ENCODE results near the gene ZNF138. TPM values are rescaled to one million over a fixed set of nuclear protein-coding genes. Genes with fewer than 3 reads are reported as not detected.

The ZNF138 gene
- polyA plus RNA-seq, 1 donor: 10.4 TPM

DNA sequence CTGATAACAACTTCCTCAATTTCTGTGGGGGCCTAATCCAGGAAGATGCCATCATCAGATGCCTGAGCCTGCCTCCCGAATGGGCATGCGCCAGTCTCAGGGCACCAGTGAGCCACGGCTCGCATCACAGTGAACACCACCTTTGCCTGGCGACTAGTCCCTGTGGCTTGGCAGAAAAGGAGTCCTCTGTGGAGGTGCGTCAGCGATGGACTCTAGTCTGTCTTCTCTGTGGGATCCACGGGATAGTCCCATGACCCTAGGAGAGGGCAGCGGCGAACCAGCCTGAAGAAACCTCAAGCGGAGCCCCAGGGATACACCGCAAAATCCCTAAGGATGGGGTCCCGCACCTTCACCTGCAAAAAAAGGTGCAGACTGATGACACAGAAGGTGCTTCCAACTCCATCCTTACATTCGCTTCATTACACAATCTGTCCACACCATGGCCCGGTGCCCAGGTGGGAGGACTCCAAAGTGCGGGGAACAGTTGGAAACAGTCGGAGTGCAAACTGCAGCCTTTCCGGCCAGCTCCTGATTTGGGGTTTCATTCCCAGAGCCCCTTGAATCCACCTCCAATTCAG is 73.7 kb downstream of the ZNF138 start:
- DNase-seq: no peak
- Histone ChIP-seq H3K9me3 (ENCODE audit: control insufficient read depth, low read depth, low read length) (peaks cover 16% of the 10 kb centered on the region), H3K4me3 (ENCODE audit: low read length) (no peak overlapping the region), H3K27me3 (ENCODE audit: control insufficient read depth, insufficient read depth, low read length) (no peaks in the 10 kb centered on the region), H3K4me1 (ENCODE audit: control insufficient read depth, insufficient read depth, low read length) (no peaks in the 10 kb centered on the region), H3K27ac (ENCODE audit: low read length) (no peak overlapping the region), H3K36me3 (ENCODE audit: control insufficient read depth, insufficient read depth, low read length) (no peaks in the 10 kb centered on the region)
- no CpG with 5 or more reads among the region's 18 CpGs for WGBS (ENCODE audit: insufficient coverage, low lambda C conversion rate)

DNA sequence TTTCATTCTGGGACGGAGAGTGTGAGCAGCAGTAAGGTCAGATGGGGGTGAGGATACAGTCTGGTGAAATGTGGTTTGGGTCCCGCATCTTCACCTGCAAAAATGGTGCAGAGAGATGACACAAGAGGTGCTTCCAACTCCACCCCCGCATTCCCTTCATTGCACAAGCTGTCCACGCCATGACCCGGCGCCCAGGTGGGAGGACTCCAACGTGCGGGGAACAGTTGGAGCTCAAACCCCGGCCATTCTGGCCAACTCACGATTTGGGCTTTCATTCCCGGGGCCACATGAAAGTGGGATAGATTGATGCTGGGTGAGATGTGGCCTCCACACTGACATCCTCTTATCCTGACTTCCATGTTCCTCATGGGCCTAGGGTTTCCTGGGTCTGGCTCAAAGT is 74.3 kb downstream of the ZNF138 start:
- H3K27ac ChIP-seq (ENCODE audit: low read length): no peak overlapping the region
- no peaks in the 10 kb centered on the region for H3K4me1 ChIP-seq (ENCODE audit: control insufficient read depth, insufficient read depth, low read length)
- WGBS (ENCODE audit: insufficient coverage, low lambda C conversion rate): no CpG with 5 or more reads among the region's 11 CpGs
- H3K36me3 ChIP-seq (ENCODE audit: control insufficient read depth, insufficient read depth, low read length): no peaks in the 10 kb centered on the region
- no peak for DNase-seq
- H3K9me3 ChIP-seq (ENCODE audit: control insufficient read depth, low read depth, low read length): peaks cover 13% of the 10 kb centered on the region
- no peaks in the 10 kb centered on the region for H3K27me3 ChIP-seq (ENCODE audit: control insufficient read depth, insufficient read depth, low read length)
- no peak overlapping the region for H3K4me3 ChIP-seq (ENCODE audit: low read length)

- peaks cover 13% of the 10 kb centered on the region for H3K9me3 ChIP-seq (ENCODE audit: control insufficient read depth, low read depth, low read length)
- H3K27ac ChIP-seq (ENCODE audit: low read length): no peak overlapping the region
- no peaks in the 10 kb centered on the region for H3K36me3 ChIP-seq (ENCODE audit: control insufficient read depth, insufficient read depth, low read length)
- no peaks in the 10 kb centered on the region for H3K27me3 ChIP-seq (ENCODE audit: control insufficient read depth, insufficient read depth, low read length)
- H3K4me1 ChIP-seq (ENCODE audit: control insufficient read depth, insufficient read depth, low read length): no peaks in the 10 kb centered on the region
- no CpG with 5 or more reads among the region's 8 CpGs for WGBS (ENCODE audit: insufficient coverage, low lambda C conversion rate)
- no peak overlapping the region for H3K4me3 ChIP-seq (ENCODE audit: low read length)
- no peak for DNase-seq
These were observed 75.0 kb downstream of the ZNF138 start for GRCh38 chr7:64869121-64869725.

GRCh38 chr7:64869912-64870562 is 75.8 kb downstream of the ZNF138 start:
- H3K36me3 ChIP-seq (ENCODE audit: control insufficient read depth, insufficient read depth, low read length): no peaks in the 10 kb centered on the region
- H3K9me3 ChIP-seq (ENCODE audit: control insufficient read depth, low read depth, low read length): peaks cover 17% of the 10 kb centered on the region
- DNase-seq: no peak
- H3K27ac ChIP-seq (ENCODE audit: low read length): no peak overlapping the region
- no peak overlapping the region for H3K4me3 ChIP-seq (ENCODE audit: low read length)
- no CpG with 5 or more reads among the region's 32 CpGs for WGBS (ENCODE audit: insufficient coverage, low lambda C conversion rate)
- no peaks in the 10 kb centered on the region for H3K4me1 ChIP-seq (ENCODE audit: control insufficient read depth, insufficient read depth, low read length)
- no peaks in the 10 kb centered on the region for H3K27me3 ChIP-seq (ENCODE audit: control insufficient read depth, insufficient read depth, low read length)

DNA sequence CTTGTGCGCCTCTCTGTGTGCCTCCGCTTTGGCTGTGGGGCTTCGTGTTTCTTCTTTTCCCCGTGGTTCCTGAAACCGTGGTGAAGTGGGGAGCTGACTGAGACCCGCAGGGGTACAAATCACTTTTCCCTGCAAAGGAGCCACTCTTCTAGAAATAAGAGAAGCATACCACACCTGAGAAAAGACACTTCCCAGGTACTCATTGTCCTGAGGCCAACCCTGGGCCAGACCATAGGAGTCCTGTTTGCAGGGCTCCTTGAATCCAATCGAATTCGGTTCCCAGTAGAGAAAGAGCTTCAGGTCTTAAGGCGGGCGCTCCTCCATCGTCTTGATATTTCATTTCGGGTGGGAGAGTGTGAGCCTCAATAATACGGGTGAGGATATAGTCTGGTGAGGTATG is 76.4 kb downstream of the ZNF138 start:
- Histone ChIP-seq H3K27me3 (ENCODE audit: control insufficient read depth, insufficient read depth, low read length) (no peaks in the 10 kb centered on the region), H3K4me3 (ENCODE audit: low read length) (no peak overlapping the region), H3K27ac (ENCODE audit: low read length) (no peak overlapping the region), H3K4me1 (ENCODE audit: control insufficient read depth, insufficient read depth, low read length) (no peaks in the 10 kb centered on the region), H3K9me3 (ENCODE audit: control insufficient read depth, low read depth, low read length) (peaks cover 19% of the 10 kb centered on the region), H3K36me3 (ENCODE audit: control insufficient read depth, insufficient read depth, low read length) (no peaks in the 10 kb centered on the region)
- DNase-seq: no peak
- WGBS (ENCODE audit: insufficient coverage, low lambda C conversion rate): no CpG with 5 or more reads among the region's 13 CpGs

GRCh38 chr7:64871761-64872160 is 77.5 kb downstream of the ZNF138 start:
- H3K27ac ChIP-seq (ENCODE audit: low read length): no peak overlapping the region
- no peaks in the 10 kb centered on the region for H3K36me3 ChIP-seq (ENCODE audit: control insufficient read depth, insufficient read depth, low read length)
- H3K27me3 ChIP-seq (ENCODE audit: control insufficient read depth, insufficient read depth, low read length): no peaks in the 10 kb centered on the region
- WGBS (ENCODE audit: insufficient coverage, low lambda C conversion rate): no CpG with 5 or more reads among the region's 8 CpGs
- no peaks in the 10 kb centered on the region for H3K4me1 ChIP-seq (ENCODE audit: control insufficient read depth, insufficient read depth, low read length)
- DNase-seq: no peak
- H3K4me3 ChIP-seq (ENCODE audit: low read length): no peak overlapping the region
- H3K9me3 ChIP-seq (ENCODE audit: control insufficient read depth, low read depth, low read length): peaks cover 19% of the 10 kb centered on the region

DNA sequence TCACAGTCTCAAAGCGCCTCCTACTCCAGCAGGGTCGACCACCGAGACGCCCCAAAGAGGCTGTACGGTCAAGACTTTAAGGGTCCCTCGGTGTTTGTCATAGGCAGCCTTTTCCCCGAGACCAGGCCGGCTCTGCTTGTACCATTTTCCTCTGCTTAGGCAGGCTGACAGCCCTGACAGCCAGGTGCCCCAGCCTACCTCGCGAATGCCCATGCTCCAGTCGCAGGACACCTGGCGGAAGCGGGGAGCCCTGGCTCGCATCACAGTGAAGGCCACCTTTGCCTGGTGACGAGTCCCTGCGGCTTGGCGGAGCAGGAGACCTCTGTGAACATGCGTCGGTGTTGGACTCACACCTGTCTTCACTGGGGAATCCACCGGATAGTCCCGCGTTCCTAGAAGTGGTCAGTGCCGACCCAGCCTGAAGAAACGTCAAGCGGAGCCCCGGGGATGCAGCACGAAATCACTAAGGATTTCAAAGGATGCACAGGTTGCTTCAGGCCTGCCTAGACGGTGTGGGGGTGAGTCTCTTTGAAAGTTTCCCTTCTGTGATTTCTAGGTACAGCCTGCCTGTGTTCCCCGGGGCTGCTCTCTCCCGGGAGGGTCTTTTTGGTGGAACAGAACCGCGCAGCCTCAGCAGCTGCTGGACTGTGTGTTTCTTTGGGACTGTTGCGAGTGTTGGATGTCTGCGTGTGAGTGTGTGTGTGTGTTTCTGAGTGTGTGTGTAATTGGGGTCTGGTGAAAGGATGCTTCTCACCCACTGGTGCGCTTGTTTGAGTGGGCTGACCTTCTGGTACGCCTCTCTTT is 78.3 kb downstream of the ZNF138 start:
- no CpG with 5 or more reads among the region's 36 CpGs for WGBS (ENCODE audit: insufficient coverage, low lambda C conversion rate)
- Histone ChIP-seq H3K4me1 (ENCODE audit: control insufficient read depth, insufficient read depth, low read length) (no peaks in the 10 kb centered on the region), H3K27ac (ENCODE audit: low read length) (no peak overlapping the region), H3K9me3 (ENCODE audit: control insufficient read depth, low read depth, low read length) (peaks cover 19% of the 10 kb centered on the region), H3K27me3 (ENCODE audit: control insufficient read depth, insufficient read depth, low read length) (no peaks in the 10 kb centered on the region), H3K36me3 (ENCODE audit: control insufficient read depth, insufficient read depth, low read length) (no peaks in the 10 kb centered on the region), H3K4me3 (ENCODE audit: low read length) (no peak overlapping the region)
- DNase-seq: no peak

- Histone ChIP-seq H3K27me3 (ENCODE audit: control insufficient read depth, insufficient read depth, low read length) (no peaks in the 10 kb centered on the region), H3K27ac (ENCODE audit: low read length) (no peak overlapping the region), H3K9me3 (ENCODE audit: control insufficient read depth, low read depth, low read length) (peaks cover 19% of the 10 kb centered on the region), H3K4me1 (ENCODE audit: control insufficient read depth, insufficient read depth, low read length) (no peaks in the 10 kb centered on the region), H3K4me3 (ENCODE audit: low read length) (no peak overlapping the region), H3K36me3 (ENCODE audit: control insufficient read depth, insufficient read depth, low read length) (no peaks in the 10 kb centered on the region)
- DNase-seq: no peak
- no CpG with 5 or more reads among the region's 10 CpGs for WGBS (ENCODE audit: insufficient coverage, low lambda C conversion rate)
These were observed 78.9 kb downstream of the ZNF138 start for GRCh38 chr7:64873155-64873500.

GRCh38 chr7:64873517-64873916 is 79.3 kb downstream of the ZNF138 start:
- H3K9me3 ChIP-seq (ENCODE audit: control insufficient read depth, low read depth, low read length): peaks cover 19% of the 10 kb centered on the region
- DNase-seq: no peak
- WGBS (ENCODE audit: insufficient coverage, low lambda C conversion rate): 80% methylated on average over 1 of the region's 5 CpGs
- H3K27ac ChIP-seq (ENCODE audit: low read length): no peak overlapping the region
- H3K27me3 ChIP-seq (ENCODE audit: control insufficient read depth, insufficient read depth, low read length): no peaks in the 10 kb centered on the region
- no peaks in the 10 kb centered on the region for H3K36me3 ChIP-seq (ENCODE audit: control insufficient read depth, insufficient read depth, low read length)
- H3K4me3 ChIP-seq (ENCODE audit: low read length): no peak overlapping the region
- H3K4me1 ChIP-seq (ENCODE audit: control insufficient read depth, insufficient read depth, low read length): no peaks in the 10 kb centered on the region

- peaks cover 19% of the 10 kb centered on the region for H3K9me3 ChIP-seq (ENCODE audit: control insufficient read depth, low read depth, low read length)
- no peaks in the 10 kb centered on the region for H3K36me3 ChIP-seq (ENCODE audit: control insufficient read depth, insufficient read depth, low read length)
- H3K4me1 ChIP-seq (ENCODE audit: control insufficient read depth, insufficient read depth, low read length): no peaks in the 10 kb centered on the region
- no peak for DNase-seq
- no peak overlapping the region for H3K27ac ChIP-seq (ENCODE audit: low read length)
- WGBS (ENCODE audit: insufficient coverage, low lambda C conversion rate): no CpG with 5 or more reads among the region's 10 CpGs
- no peaks in the 10 kb centered on the region for H3K27me3 ChIP-seq (ENCODE audit: control insufficient read depth, insufficient read depth, low read length)
- H3K4me3 ChIP-seq (ENCODE audit: low read length): no peak overlapping the region
These were observed 79.9 kb downstream of the ZNF138 start for GRCh38 chr7:64874114-64874513.
